Esophagus squamous epithelium (tissue), 4 donors: ENCODE measurements around the gene RAD9B.

ENCODE experiments used
- POLR2A ChIP-seq, 4 donors: fragments of 450-650 bp; IDR thresholded peaks; one replicate each; pipeline ENCODE4 v1.6.1; 2017; ENCODE audit warnings: antibody characterized with exemption in 4 of 4, mild to moderate bottlenecking in 4 of 4, moderate library complexity in 3 of 4
- TF ChIP-seq, protein P1 (sequence below), 6 experiments: fragments of 450-650 bp in 4 of 6; fragments of 200-600 bp in 2 of 6; sonication (generic) in 2 of 6; IDR thresholded peaks; one replicate each; pipeline ENCODE4 v1.5.1; 2016 to 2019; ENCODE audit warnings: antibody characterized with exemption in 6 of 6, mild to moderate bottlenecking in 4 of 6, moderate library complexity in 4 of 6

DNA sequence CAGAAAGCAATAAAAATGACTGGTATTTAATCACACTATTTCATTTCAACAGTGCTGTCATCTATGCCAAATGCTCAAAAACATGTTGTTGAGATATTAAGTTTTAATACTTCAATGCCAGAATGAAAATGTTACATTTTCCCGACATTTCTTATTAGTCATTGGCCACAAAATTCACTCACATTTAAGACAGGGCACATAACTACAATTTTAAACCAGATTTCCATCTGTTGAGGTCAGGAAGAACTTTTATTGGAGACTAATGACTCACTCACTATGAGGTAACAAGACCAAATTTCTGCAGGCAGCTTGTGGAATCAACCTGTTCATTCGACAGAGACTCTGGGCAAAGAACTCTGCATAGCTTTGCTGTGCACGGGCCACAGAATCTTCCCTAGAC lies 44.2 kb downstream of the RAD9B start:
- TF ChIP-seq, protein P1, sequence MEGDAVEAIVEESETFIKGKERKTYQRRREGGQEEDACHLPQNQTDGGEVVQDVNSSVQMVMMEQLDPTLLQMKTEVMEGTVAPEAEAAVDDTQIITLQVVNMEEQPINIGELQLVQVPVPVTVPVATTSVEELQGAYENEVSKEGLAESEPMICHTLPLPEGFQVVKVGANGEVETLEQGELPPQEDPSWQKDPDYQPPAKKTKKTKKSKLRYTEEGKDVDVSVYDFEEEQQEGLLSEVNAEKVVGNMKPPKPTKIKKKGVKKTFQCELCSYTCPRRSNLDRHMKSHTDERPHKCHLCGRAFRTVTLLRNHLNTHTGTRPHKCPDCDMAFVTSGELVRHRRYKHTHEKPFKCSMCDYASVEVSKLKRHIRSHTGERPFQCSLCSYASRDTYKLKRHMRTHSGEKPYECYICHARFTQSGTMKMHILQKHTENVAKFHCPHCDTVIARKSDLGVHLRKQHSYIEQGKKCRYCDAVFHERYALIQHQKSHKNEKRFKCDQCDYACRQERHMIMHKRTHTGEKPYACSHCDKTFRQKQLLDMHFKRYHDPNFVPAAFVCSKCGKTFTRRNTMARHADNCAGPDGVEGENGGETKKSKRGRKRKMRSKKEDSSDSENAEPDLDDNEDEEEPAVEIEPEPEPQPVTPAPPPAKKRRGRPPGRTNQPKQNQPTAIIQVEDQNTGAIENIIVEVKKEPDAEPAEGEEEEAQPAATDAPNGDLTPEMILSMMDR (IDR thresholded peaks at IDR 0.05) = no peak
- TF ChIP-seq POLR2A (IDR thresholded peaks at IDR 0.05) = no peak
